Putamen (tissue), 1 donor: ENCODE results near the gene AFF3.

Experiments used
- DNase-seq: peaks from one replicate; pipeline ENCODE4 v3.0.0-alpha.2; 2016; ENCODE audit warnings: low spot score

The AFF3 gene

DNA sequence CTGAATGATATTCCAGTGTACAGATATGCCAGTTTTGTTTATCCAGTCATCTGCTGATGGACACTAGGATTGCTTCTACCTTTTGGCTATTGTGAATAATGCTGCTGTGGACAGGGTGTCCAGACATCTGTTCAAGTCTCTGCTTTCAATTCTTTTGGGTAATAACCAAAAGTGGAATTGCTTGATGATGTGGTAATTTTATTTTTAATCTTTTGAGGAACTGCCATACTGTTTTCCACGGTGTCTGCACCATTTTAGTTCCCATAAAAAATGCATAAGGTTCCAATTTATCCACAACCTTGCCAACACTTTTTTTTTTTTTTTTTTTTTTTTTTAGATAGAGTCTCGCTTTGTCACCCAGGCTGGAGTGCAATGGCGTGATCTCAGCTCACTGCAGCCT, 510.7 kb downstream of the AFF3 start:
- no peak for DNase-seq

DNA sequence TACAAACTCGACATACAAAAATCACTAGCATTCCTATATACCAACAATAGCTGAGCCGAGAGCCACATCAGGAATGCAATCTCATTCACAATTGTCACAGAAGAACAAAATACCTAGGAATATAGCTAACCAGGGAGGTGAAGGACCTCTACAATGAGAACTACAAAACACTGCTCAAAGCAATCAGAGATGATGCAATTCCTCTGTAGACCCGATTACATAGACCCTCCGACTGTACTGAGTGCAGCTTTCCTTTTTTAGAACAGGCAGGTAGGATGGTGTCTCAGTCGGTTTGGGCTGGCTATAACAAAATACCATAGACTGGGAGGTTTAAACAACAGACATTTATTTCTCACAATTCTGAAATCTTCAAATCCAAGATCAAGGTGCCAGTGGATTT, 513.1 kb downstream of the AFF3 start:
- DNase-seq = no peak

DNA sequence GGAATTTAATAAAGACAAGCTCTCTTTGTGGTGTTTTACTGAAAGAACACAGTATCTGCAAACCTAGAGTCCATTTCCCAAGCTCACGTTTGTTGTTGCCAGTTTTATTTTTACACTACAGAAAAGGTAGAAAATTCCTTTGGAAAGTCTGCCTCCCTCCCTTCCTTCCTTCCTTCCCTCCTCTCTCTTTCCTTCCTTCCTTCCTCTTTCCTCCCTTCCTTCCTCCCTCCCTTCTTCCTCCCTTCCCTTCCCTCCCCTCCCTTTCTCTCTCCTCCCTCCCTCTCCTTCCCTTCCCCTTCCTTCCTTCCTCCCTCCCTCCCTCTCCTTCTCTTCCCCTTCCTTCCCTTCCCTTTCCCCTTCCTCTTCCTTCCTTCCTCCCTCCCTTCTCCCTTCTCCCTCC, 516.2 kb downstream of the AFF3 start:
- no peak for DNase-seq

DNA sequence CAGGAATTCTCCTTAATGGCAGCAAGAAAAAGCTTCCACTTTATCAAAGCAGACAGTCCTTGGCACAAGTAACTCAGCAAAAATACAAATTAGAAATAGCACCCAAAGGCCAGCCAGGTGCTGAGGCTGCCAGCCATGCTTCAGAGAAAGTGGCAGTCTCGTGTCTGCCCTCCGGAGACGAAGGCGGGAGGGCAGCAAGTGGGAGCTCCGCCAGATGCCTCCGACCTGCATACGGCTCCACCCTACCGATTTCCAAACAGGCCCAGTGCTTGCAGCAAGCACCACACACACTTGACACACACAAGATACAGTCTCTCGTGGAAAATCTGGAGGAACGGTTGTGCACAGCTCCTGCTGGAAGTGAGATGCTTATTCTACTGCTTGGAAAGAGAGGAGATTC, 517.7 kb downstream of the AFF3 start:
- DNase-seq = no peak

DNA sequence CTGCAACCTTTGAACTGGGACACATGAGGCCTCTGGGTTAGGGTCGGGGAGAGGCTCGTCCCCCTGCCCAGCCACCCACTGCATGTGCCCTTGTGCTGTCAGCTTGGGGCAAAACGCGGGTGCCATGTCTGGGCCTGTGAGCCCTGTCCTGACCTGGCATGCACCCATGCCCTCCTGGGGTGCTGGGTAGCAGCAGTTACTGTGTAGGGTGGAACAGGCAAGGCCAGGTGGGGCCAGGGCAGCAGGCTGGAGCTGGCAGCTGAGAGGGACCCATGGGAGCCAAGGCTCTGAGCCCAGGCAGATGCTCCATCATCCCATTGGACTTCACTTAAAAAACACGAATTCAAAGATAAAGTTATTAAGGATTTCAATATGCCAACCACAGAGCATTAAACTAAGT, 518.8 kb downstream of the AFF3 start:
- no peak for DNase-seq

DNA sequence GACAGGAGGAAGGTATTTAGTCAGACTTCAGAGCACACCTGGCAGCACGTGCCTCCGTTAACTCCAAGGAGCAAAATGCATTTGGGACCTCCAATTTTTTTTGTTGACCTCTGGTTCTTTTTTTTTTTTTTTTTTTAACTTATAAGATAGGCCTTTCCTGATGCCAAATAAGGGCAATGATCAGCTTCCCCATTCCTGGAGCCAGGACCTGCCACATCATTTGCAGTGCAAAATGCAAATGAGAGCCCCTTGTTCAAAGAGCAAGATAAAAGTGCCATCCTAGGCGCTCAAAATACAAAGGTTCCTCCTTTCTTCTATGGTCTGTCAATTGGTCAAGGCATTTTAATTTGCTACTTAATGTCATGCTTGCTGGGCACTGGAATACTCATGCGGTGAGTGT, 519.4 kb downstream of the AFF3 start:
- no peak for DNase-seq

DNA sequence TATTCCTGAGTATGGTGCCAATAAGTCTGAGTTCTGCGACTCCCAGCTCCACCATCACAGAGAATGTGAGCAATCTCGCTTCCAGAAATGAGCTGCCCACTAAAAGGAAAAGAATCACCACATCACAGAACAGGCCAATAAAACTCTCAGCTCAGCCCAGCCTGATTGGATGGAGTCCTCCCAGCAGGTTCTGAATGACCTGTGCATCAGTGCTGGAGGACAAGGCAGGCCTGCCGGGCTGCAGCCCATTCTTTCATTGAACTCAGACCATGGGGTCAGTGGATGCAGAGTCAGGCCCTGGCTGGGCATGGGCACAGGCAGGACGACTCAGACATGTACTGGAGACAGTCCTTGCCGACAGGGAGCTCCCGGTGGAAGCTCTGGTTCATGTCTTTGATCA, 519.9 kb downstream of the AFF3 start:
- no peak for DNase-seq

DNA sequence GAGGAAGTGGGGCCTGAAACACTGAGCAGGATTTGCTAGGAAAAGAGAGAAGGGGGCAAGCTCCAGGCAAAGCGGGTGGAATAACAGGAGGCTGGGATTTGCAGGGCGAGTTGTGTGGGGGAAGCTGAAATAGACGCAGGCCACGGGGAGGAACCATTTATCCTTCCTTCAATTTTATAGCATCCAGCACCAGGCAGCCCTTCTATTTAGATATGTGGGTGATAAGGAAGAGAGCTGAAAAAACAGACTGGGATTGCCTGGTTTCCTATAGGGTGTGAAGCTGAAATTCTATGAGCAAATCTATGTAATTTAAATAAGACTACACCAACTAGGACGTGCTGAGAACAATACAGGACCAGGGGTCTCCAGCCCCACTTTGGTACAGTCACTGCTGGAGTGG, 520.6 kb downstream of the AFF3 start:
- no peak for DNase-seq

DNA sequence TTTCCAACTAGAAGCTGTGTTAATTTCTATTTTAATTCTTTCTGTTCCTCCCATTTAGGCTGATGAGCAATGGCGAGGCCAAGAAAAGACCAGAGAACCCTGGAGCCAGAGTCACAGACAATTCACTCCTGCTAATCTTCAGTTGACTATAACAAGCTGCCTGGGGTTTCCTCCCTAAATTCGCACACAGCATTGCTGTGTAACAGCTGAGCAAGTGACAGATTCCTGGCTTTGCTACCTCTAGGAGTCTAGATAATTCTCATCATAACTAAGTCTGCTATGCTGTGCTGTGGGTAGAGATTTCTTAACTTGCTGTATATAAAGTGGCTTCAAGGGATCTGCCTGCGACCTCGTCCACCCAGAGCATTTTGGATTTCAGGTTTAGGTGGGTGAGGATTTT, 521.3 kb downstream of the AFF3 start:
- DNase-seq = no peak

DNA sequence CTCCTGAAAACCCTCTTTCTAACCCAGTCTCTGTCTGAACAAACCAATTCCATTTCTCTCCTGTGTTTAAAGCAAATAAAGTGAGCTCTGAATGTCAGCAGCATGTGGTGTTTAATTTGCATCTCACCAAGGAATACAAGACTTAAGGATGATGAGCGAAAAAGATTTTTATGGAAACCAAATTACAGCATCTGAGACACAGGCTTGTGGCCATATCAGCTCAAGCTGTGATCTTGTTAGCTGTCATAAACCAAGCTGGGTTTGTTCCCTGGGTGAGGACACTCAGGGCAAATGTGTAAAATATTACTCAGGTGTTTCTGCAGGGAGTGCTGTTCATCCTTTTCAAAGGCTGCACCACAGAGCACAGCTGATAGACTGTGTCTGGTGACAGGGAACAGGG, 523.2 kb downstream of the AFF3 start:
- DNase-seq = no peak

DNA sequence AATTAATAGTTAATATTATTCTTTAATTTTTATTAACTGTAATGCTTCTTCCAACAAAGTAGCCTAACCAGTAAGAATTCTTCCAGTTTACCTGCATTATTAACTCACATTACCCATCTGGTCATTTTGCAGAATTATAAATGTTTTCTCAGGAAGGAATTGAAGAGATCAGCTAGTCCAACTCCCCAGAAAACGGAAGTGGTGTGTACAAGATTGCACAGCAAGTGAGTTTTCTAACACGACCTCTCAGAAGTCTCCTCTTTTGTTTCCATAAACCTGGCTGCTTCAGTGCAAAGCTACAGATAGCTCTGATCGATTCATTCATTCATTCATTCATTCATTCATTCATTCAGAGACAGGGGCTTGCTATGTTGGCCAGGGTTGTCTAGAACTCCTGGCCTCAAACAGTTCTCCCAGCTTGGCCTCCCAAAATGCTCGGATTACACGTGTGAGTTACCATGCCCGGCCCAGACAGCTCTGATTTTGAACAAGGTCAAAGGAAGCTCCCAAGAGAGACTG, 523.8 kb downstream of the AFF3 start:
- no peak for DNase-seq

DNA sequence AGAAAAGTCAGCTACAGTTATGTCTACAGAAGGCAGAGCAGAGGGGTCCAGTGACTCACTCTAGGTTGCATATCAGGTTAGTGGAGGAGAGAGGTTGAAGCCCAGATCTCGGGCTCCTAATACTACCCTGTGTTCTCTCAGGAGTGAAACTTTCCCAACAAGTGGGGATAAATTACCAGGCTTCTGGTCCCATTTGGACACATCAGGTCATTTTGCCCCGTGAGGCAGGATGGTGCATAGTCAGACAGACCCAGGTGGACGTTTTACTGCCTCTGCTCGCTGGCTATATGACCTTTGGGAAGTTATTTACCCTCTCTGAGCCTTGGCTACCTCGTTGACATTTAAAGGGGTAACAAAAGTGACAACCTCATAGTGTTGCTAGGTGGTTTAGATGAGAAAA, 524.6 kb downstream of the AFF3 start:
- no peak for DNase-seq

DNA sequence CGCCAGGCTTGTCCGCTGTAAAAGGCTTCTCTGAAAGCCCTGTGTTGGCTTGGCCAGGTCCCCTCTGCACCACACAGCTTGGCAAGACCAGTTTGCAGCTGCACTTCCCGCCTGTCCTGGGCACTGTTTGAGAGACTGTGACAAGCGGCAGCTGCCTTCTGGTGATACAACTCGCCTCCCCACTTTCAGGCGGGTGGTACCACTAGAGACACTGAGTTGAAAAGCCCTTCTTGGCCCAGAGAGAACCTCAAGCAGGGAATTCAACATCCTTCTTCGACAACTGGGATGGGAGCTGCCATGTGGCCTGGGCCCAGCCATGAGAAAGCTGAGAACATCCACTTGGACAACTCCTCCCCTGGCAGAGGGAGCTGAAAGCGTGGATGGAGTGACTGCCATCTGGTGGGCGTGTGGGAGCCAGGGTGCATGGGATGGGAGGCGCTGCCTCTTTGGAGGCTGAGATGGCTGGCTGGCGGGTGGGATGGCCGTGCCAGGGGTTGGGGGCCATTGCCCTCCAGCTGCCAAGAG, 527.1 kb downstream of the AFF3 start:
- peak; percentile 56 for DNase-seq

DNA sequence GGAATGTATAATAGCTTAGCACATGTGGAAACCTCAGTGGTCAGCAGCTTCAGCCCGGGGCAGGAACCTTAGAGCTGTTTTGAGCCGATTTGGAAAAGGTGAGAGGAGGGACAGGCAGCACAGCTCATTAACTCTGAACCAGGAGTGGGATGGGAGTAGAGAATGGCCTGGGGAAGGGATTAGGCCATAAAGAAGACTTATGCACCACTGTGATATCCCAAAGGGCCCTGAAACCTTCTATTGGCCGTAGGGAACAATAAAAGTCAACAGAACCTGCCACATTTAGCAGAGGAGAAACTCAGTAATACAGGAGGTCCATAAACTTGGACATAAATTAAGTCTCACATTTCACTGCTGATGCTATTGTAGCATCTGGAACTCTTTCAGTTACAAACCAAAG, 528.4 kb downstream of the AFF3 start:
- DNase-seq = no peak

DNA sequence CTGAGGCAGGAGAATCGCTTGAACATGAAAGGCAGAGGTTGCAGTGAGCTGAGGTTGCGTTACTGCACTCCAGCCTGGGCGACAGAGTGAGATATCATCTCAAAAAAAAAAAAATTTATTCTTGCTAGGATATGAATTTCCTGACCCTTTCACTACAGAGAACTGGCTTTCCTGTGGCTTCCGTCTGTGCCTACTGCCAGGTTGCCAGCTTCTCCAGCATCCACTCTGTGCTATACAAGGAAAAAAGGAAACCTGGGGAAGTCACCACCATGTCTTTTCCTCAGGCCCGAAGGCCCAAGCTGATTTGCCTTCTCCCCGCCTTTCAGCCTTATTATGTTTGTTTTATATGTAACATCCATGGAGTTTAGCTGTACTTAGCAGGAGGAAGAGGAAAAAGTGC, 530.6 kb downstream of the AFF3 start:
- no peak for DNase-seq

DNA sequence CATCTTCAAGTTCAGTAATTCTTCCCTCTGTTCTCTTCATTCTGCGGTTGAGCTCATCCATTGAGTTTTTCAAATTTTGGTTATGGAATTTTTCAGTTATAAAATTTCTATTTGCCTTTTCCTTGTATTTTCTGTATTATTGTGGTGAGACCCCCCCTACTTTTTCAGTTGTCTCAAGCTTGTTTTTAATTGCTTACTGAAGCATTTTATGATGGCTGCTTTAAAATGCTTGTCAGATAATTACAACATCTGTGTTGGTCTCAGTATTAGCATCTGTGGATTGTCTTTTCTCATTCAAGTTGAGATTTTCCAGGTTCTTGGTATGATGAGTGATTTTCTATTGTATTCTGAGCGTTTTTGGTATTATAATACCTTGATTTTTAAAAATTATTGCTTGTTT, 531.4 kb downstream of the AFF3 start:
- DNase-seq = no peak

DNA sequence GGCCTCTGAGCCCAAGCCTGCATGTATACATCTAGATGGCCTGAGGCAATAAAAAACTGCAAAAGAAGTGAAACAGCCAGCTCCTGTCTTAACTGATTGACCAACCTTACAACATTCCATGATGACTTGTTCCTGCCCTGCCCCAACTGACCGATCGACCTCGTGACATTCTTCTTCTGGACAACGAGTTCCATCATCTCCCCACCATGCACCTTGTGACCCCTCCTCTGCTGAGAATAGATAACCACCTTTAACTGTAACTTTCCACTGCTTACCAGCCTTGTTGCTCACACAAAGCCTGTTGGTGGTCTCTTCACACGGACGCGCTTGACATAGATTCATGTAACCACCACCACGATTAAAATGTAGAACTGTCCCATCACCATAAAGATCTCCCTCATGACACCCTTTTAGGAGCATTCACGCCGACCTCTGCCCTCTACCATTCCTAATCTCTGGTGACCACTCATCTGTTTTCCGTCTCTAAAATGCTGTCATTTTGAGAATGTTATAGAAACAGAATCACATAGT, 532.5 kb downstream of the AFF3 start:
- no peak for DNase-seq

DNA sequence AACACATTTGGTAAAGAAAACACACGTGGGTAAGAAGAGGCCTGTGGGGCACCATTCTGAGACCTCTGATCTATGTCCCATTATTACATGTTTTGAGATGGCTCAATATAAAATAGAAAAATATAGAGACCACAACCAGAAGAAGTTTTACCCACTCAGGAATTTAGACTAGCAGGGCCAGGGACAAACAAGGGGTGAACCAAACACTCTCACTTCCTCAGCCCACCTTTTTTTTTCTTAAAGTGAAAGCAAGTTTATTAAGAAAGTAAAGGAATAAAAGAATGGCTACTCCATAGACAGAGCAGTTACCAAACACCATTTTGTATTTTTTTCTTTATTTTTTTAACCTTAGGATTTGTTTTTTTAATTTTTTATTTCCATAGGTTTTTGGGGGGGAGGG, 533.5 kb downstream of the AFF3 start:
- no peak for DNase-seq

DNA sequence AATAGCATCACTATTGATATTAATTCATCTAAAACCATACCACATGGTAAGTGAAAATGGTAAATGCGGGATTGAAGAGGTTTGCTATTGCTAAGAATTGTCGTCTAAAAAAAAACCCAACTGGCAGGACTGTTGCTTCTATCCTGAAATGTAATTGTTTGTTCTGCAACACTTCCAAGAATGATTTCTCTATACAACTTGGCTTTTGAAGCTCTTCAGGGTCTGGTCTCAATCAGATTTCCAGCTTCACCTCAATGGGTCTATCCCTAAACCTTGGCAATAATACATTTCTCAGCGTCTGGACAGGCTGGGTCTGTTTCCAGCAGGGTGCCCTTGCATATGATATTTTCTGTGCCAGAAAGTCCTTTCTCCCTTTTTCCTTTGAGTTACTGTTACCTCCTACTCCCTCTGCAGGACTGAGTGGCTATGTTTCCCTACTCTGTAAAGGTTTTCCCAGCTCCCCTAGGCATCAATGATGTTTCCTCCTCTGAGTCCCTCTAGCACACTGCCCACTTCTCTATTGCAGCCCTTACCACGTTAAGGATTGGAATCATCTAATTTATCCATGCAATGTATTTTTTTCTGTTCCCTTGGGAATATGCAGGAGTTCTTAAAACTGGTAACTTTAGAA, 534.4 kb downstream of the AFF3 start:
- no peak for DNase-seq

DNA sequence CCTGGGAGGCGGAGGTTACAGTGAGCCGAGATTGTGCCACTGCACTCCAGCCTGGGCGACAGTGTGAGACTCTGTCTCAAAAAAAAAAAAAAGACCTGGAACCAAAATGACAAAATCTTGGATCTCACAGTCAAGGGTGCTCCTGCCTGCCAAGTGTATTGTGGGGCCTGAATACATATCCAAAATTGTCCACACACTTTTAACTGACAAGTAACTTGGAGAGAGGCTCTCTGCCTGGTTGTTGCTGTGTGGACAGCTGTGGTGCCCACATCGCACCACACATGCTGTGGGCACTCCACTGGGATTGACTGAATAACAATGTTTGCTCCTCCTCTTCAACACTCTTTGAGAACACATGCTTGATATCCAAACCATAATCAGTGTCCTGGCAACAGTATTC, 534.9 kb downstream of the AFF3 start:
- no peak for DNase-seq

DNA sequence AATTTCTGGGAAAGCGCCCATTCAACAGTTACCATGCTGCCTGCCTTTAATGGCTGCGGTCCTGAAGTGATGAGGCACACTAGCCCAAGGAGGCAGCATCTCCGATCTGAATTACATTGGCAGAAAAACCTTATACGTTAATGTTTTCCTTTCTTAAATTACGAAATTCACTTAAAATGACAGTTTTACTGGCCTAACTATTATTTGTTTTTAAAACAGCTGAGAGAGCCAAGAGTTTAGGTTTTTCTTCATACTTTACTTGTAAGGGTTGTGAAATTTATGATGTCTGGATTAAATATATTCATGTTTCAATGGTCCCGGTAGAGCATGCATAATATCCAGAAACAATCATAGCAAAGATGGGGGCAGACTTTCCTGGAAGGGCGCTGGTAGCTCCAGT, 537.4 kb downstream of the AFF3 start:
- DNase-seq = no peak

DNA sequence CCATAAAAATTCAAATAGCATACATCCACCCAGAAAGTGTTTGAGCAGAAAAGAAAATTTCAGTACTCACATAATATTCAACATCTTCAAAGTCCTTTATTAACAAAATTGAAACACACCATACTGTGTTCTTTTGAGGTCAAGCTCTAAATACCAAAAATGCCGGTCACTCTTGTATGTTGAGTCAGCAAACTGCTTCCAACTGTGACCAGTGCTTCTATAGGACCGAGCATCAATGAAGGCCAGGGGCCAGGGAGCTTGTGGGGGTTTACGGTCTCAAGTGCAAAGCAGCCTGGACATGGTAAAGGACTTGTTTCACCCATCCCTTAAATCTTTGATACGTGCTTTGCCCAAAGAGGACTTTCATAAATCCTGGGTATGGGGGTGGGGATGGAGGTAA, 539.9 kb downstream of the AFF3 start:
- DNase-seq = no peak

DNA sequence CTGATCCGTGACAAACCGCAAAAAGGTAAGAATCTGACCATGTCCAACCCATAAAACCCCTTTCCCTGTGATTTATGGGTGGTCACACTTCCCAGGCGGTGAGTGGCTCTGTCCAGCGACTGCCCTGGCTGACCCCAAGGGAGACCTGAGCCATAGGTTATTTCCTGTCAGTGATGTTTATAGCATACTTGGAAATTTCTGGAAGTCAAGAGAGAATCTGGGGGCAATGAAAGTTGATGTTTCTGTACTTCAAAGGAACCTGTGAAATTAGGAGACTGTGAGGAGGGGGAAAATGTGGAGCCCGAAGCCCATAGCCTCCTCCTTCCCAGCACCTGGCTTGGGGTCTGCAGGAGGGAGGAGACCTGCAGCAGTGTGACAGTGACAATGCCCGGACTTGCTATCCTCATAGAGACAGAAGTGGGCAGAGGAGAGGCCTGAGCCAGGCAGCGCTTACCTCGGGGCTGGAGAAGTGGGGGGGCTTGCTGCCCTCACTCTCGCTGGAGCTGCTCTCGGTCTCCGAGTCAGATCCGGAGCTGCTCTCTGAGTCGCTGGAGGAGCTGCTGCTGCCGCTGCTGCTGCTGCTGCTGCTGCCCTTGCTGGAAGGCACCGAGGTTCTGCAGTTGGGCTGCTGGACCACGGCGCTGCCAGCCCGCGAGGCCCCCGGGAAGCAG, 541.3 kb downstream of the AFF3 start:
- DNase-seq = no peak

DNA sequence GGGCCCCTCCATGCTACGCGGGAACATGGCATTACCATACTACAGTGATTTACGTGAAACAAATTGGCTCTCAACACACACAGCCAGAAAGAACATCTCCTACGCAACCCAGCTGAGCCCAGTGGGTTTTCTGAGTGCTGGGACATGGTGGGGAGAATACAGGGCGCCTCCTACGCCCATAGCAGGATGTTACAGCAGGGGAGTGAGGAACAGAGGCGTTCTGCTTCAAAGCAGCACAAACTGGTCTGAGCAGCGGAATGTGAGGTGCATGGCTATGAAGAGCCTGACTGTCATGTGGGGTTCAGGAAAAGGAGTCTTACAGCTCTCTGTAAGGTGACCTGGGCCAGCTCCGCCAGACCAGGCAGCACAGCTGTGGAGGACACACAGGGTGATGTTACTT, 543.9 kb downstream of the AFF3 start:
- peak; percentile 65 for DNase-seq
